Cardiac muscle cell (in vitro differentiated cells and primary cell): ENCODE results near the gene RNASE11. TPM values are rescaled to one million over a fixed set of nuclear protein-coding genes. Genes with fewer than 3 reads are reported as not detected.

ENCODE experiments used
- DNase-seq, 2 donors: peaks; one replicate each; pipeline versions ENCODE4 v3.0.0 to v3.0.0-alpha.2; 2010 to 2017; ENCODE audit warnings: low read depth in 1 of 2, low spot score in 1 of 2
- H3K27ac ChIP-seq: fragments of 200-600 bp; sonication (generic); 2 replicates; pipeline ENCODE4 v1.5.1; 2016
- H3K27me3 ChIP-seq: fragments of 200-600 bp; sonication (generic); 2 replicates; pipeline ENCODE4 v1.6.0; 2016; ENCODE audit warnings: control low read depth
- H3K36me3 ChIP-seq: fragments of 200-600 bp; sonication (generic); 2 replicates; pipeline ENCODE4 v1.5.1; 2016; ENCODE audit warnings: control low read depth
- H3K4me1 ChIP-seq: fragments of 200-600 bp; sonication (generic); 2 replicates; pipeline ENCODE4 v1.8.1; 2017; ENCODE audit warnings: low read depth, mild to moderate bottlenecking, mixed run types
- H3K4me3 ChIP-seq: fragments of 200-600 bp; sonication (generic); 2 replicates; pipeline ENCODE4 v1.5.1; 2016; ENCODE audit warnings: mild to moderate bottlenecking
- H3K9me3 ChIP-seq: fragments of 200-600 bp; sonication (generic); 2 replicates; pipeline ENCODE4 v1.5.1; 2017; ENCODE audit warnings: low read depth, mild to moderate bottlenecking, control low read depth
- polyA plus RNA-seq: library from polyadenylated mRNA; unstranded; fragments of >200 nt; fragmentation: Nextera tagmentation; extraction: Ambion mirVana; gene quantifications from 2 replicates; pipeline ENCODE4 v1.2.1, GENCODE V29; 2016
- total RNA-seq: library from RNA; depleted of rRNA; stranded (reverse); fragments of >200 nt; gene quantifications from 2 replicates; pipeline ENCODE4 v1.2.3, GENCODE V29; 2016
- TF ChIP-seq, protein P1 (sequence below): IDR thresholded peaks from 2 replicates; pipeline ENCODE4 v1.5.1; 2012; ENCODE audit warnings: low read depth, mild to moderate bottlenecking, low read length

Gene RNASE11
- total and polyA plus RNA-seq, 2 experiments from 2014 or later, result not detected

DNA sequence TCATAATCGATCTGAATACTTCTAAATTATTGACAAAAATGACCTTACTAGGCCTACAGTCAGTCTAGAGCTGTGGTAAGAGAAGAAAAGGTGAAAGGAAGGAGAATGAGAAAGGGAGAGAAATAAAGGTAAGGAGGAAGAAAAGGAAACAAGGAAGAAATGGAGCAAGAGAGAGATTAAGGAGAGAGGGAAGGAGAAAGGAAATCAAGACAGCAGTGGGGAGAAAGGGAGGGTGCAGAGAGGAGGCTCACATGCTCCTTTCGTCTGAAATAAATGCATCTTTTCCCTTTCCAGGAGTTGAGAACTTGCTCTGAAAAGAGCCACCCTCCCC is 30.6 kb downstream of the RNASE11 start:
- no peak overlapping the region for H3K4me3 ChIP-seq
- no peaks in the 10 kb centered on the region for H3K27me3 ChIP-seq
- H3K36me3 ChIP-seq, result no peaks in the 10 kb centered on the region
- H3K27ac ChIP-seq, result peak overlapping the region; percentile 97
- peaks cover 36% of the 10 kb centered on the region for H3K4me1 ChIP-seq
- DNase-seq, result no peak
- TF ChIP-seq, protein P1, sequence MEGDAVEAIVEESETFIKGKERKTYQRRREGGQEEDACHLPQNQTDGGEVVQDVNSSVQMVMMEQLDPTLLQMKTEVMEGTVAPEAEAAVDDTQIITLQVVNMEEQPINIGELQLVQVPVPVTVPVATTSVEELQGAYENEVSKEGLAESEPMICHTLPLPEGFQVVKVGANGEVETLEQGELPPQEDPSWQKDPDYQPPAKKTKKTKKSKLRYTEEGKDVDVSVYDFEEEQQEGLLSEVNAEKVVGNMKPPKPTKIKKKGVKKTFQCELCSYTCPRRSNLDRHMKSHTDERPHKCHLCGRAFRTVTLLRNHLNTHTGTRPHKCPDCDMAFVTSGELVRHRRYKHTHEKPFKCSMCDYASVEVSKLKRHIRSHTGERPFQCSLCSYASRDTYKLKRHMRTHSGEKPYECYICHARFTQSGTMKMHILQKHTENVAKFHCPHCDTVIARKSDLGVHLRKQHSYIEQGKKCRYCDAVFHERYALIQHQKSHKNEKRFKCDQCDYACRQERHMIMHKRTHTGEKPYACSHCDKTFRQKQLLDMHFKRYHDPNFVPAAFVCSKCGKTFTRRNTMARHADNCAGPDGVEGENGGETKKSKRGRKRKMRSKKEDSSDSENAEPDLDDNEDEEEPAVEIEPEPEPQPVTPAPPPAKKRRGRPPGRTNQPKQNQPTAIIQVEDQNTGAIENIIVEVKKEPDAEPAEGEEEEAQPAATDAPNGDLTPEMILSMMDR, result no peak
- H3K9me3 ChIP-seq, result no peaks in the 10 kb centered on the region

- Histone ChIP-seq H3K4me1 (peaks cover 36% of the 10 kb centered on the region), H3K9me3 (no peaks in the 10 kb centered on the region), H3K27me3 (no peaks in the 10 kb centered on the region), H3K27ac (peak overlapping the region; percentile 97), H3K4me3 (no peak overlapping the region), H3K36me3 (no peaks in the 10 kb centered on the region)
- TF ChIP-seq, protein P1, result no peak
- DNase-seq, result peak in 1 of 2 donors; percentile 28
Measured at GRCh38 chr14:20556500-20557211, 31.1 kb downstream of the RNASE11 start.

- H3K9me3 ChIP-seq, result no peaks in the 10 kb centered on the region
- no peaks in the 10 kb centered on the region for H3K27me3 ChIP-seq
- H3K27ac ChIP-seq, result peak overlapping the region; percentile 14
- H3K36me3 ChIP-seq, result no peaks in the 10 kb centered on the region
- H3K4me3 ChIP-seq, result no peak overlapping the region
- DNase-seq, result no peak
- TF ChIP-seq, protein P1, result no peak
- peaks cover 36% of the 10 kb centered on the region for H3K4me1 ChIP-seq
Measured at GRCh38 chr14:20555845-20556244, 32.0 kb downstream of the RNASE11 start.

DNA sequence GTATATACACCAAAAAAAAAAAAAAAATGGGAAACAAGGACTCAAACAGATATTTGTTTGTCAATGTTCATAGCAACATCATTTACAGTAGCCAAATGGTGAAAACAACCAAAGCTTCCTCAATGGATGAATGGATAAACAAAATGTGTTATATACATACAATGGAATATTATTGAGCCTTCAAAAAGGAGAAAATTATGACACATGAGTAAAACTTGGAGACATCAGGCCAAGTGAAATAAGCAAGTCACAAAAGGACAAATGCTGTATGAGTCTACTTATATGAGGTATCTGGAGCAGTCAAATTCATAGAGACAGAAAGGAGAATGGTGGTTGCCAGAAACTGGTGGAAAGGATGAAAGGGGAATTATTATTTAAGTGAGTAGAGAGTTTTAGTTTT is 34.8 kb downstream of the RNASE11 start:
- H3K36me3 ChIP-seq, result no peaks in the 10 kb centered on the region

DNA sequence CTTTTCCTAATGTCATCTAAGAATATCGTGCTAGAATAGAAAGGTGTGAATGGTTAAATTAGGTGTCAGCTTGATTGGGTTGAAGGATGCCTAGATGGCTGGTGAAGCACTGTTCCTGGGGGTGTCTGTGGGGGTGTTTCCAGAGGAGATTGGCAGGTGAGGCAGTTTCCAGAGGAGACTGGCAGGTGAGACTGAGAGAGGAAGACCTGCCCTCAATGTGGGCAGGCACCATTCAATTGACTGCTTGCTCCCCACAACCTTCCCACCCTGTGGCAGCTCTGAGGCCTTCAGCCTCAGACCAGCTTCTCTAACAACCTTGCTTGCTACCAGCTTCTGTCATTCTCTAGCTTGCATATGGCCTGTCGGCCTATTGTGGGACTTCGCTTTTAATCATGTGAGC is 36.2 kb downstream of the RNASE11 start:
- Histone ChIP-seq H3K27me3 (no peaks in the 10 kb centered on the region), H3K27ac (no peak overlapping the region), H3K4me3 (no peak overlapping the region), H3K4me1 (peaks cover 4% of the 10 kb centered on the region), H3K36me3 (no peaks in the 10 kb centered on the region), H3K9me3 (no peaks in the 10 kb centered on the region)
- TF ChIP-seq, protein P1, result no peak
- no peak for DNase-seq

More for the DNA sequence above, 34.8 kb downstream of the RNASE11 start:
- DNase-seq, result no peak
- H3K9me3 ChIP-seq, result no peaks in the 10 kb centered on the region
- H3K27ac ChIP-seq, result no peak overlapping the region
- no peak overlapping the region for H3K4me3 ChIP-seq
- no peaks in the 10 kb centered on the region for H3K27me3 ChIP-seq
- peaks cover 18% of the 10 kb centered on the region for H3K4me1 ChIP-seq
- TF ChIP-seq, protein P1, result no peak
